LNCaP clone FGC (cell line): ENCODE data around the gene PLCB3.

Experiments
- DNase-seq: peaks from one replicate; pipeline ENCODE4 v3.0.0-alpha.2; 2011; ENCODE audit warnings: low read depth
- H3K4me3 ChIP-seq: 2 replicates; pipeline ENCODE4 v1.5.1; 2011; ENCODE audit warnings: mild to moderate bottlenecking, low read depth, low read length, control low read depth
- TF ChIP-seq, protein P1 (sequence below): IDR thresholded peaks from 2 replicates; pipeline ENCODE4 v1.5.1; 2012; ENCODE audit warnings: mild to moderate bottlenecking; ENCODE audit not compliant: control insufficient read depth, insufficient read depth; ENCODE audit errors: extremely low read depth

PLCB3 gene

DNA sequence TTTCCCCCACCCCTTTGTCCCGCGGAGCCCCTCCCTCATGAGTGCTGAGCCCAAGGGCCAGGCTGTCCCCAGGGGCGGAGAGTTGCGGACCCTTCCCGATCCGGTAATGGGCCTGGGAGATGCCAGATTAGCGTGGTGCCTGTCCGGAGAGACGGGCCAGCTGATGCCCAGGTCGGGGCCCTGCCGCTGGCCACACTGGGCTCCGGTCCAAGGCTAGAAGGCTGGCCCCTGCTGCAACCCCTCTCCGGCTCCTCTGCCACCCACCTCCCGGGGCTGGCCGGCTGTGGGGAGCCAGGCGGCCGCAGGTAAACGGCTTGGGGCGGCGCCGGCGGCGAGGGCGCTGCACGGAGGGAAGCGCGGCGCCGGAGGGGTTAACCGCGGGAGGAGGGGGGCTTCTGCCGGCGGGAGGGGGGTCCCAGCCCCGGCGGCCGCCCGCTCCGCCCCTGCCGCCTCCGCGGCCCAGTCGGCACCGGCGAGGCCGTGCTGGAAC lies 40.0 kb downstream of the PLCB3 start, which contains the start of gene KCNK4:
TSS of gene KCNK4 (plus strand) at position 41 of the 490 bp plus-strand sequence. CDS start 1,717 bp downstream, outside the sequence.
- TF ChIP-seq, protein P1, sequence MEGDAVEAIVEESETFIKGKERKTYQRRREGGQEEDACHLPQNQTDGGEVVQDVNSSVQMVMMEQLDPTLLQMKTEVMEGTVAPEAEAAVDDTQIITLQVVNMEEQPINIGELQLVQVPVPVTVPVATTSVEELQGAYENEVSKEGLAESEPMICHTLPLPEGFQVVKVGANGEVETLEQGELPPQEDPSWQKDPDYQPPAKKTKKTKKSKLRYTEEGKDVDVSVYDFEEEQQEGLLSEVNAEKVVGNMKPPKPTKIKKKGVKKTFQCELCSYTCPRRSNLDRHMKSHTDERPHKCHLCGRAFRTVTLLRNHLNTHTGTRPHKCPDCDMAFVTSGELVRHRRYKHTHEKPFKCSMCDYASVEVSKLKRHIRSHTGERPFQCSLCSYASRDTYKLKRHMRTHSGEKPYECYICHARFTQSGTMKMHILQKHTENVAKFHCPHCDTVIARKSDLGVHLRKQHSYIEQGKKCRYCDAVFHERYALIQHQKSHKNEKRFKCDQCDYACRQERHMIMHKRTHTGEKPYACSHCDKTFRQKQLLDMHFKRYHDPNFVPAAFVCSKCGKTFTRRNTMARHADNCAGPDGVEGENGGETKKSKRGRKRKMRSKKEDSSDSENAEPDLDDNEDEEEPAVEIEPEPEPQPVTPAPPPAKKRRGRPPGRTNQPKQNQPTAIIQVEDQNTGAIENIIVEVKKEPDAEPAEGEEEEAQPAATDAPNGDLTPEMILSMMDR = no peak
- no peak within 1 kb of the TSS for H3K4me3 ChIP-seq

DNA sequence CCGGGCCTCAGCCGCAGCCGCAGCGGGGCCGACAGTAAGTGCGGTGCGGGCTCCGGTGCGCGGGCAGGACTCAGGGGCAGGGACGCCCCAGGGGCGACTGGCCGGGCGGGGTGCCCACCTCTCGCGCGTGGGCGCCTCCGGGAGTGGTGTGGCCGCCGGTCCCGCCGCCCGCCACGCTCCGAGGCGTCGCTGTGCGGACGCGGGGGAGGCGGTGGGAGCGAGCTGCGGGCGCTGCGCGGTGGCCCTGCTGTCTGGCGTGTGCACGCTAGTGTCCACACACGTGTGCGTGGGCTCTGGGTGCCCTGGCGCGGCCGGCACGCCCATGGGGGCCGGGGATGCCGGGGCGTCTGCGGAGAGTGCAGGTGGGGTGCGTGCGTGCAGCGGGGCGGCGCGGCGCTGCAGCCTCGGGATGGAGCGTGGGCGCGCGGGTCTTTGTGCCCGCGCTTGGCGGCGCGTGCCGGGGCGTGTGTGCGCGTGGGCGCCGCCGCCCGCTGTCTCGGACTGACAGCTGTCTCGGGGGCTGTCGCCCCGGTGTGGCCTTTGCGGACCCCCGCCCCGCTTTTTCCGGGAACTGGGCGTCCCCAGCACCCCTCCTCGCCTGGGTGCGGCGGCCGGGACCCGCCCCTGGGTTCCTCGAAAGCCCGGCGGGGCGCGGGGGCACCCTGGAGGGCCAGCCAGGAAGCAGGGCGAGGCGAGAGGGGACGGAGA lies 40.6 kb downstream of the PLCB3 start:
- TF ChIP-seq, protein P1 = no peak
- no peak overlapping the region for H3K4me3 ChIP-seq
- DNase-seq = no peak

More for the DNA sequence above, 40.0 kb downstream of the PLCB3 start, which contains the start of gene KCNK4:
- no peak for DNase-seq

GRCh38 chr11:64292460-64293254 lies 41.3 kb downstream of the PLCB3 start:
- no peak overlapping the region for H3K4me3 ChIP-seq
- TF ChIP-seq, protein P1 = no peak
- DNase-seq = no peak

GRCh38 chr11:64294774-64295173 lies 43.4 kb downstream of the PLCB3 start:
- no peak for DNase-seq
- TF ChIP-seq, protein P1 = no peak
- no peak overlapping the region for H3K4me3 ChIP-seq

- TF ChIP-seq, protein P1 = no peak
- DNase-seq = no peak
Measured at GRCh38 chr11:64295760-64296159, 44.4 kb downstream of the PLCB3 start.

GRCh38 chr11:64296236-64296635 lies 44.9 kb downstream of the PLCB3 start:
- no peak overlapping the region for H3K4me3 ChIP-seq
- TF ChIP-seq, protein P1 = no peak
- DNase-seq = no peak

More at GRCh38 chr11:64295760-64296159, 44.4 kb downstream of the PLCB3 start:
- H3K4me3 ChIP-seq = no peak overlapping the region
